ENCODE measurements around the gene IL31. TPM values are rescaled to one million over a fixed set of nuclear protein-coding genes. Genes with fewer than 3 reads are reported as not detected.
A peak's percentile ranks its signal among the peaks of the same experiment; 100 is the strongest.

IL31 gene
- total RNA-seq, 1 donor from 2014 or later, result not detected

GRCh38 chr12:122206976-122207375, 33.0 kb upstream of the IL31 start:
- Mint-ChIP-seq H3K4me3 (ENCODE audit: unreplicated experiment) (no peak overlapping the region), H3K36me3 (ENCODE audit: unreplicated experiment) (peaks cover 11% of the 10 kb centered on the region), H3K27ac (ENCODE audit: unreplicated experiment) (no peak overlapping the region), H3K4me1 (ENCODE audit: low read depth, unreplicated experiment) (peaks cover 2% of the 10 kb centered on the region), H3K27me3 (ENCODE audit: unreplicated experiment) (peaks cover 12% of the 10 kb centered on the region), H3K9me3 (ENCODE audit: unreplicated experiment) (peaks cover 8% of the 10 kb centered on the region)
- no peak for DNase-seq
- no peak for TF ChIP-seq CTCF (IDR thresholded peaks at IDR 0.05; ENCODE audit: partially characterized antibody, unreplicated experiment)

GRCh38 chr12:122206111-122206881, 32.3 kb upstream of the IL31 start:
- no peak for TF ChIP-seq CTCF (IDR thresholded peaks at IDR 0.05; ENCODE audit: partially characterized antibody, unreplicated experiment)
- Mint-ChIP-seq H3K4me3 (ENCODE audit: unreplicated experiment) (no peak overlapping the region), H3K9me3 (ENCODE audit: unreplicated experiment) (peaks cover 8% of the 10 kb centered on the region), H3K36me3 (ENCODE audit: unreplicated experiment) (peaks cover 11% of the 10 kb centered on the region), H3K27me3 (ENCODE audit: unreplicated experiment) (peaks cover 12% of the 10 kb centered on the region), H3K4me1 (ENCODE audit: low read depth, unreplicated experiment) (peaks cover 2% of the 10 kb centered on the region), H3K27ac (ENCODE audit: unreplicated experiment) (no peak overlapping the region)
- no peak for DNase-seq

- Mint-ChIP-seq H3K9me3 (ENCODE audit: unreplicated experiment) (peaks cover 8% of the 10 kb centered on the region), H3K36me3 (ENCODE audit: unreplicated experiment) (peaks cover 11% of the 10 kb centered on the region), H3K4me1 (ENCODE audit: low read depth, unreplicated experiment) (peaks cover 2% of the 10 kb centered on the region), H3K27ac (ENCODE audit: unreplicated experiment) (peak overlapping the region; percentile 71), H3K4me3 (ENCODE audit: unreplicated experiment) (peak overlapping the region; percentile 83), H3K27me3 (ENCODE audit: unreplicated experiment) (peaks cover 12% of the 10 kb centered on the region)
- no peak for TF ChIP-seq CTCF (IDR thresholded peaks at IDR 0.05; ENCODE audit: partially characterized antibody, unreplicated experiment)
- DNase-seq, result no peak
Observed at GRCh38 chr12:122205053-122205925, 31.3 kb upstream of the IL31 start.

- peak; percentile 54 for DNase-seq
- Mint-ChIP-seq H3K27me3 (ENCODE audit: unreplicated experiment) (peaks cover 12% of the 10 kb centered on the region), H3K4me1 (ENCODE audit: low read depth, unreplicated experiment) (peaks cover 2% of the 10 kb centered on the region), H3K27ac (ENCODE audit: unreplicated experiment) (no peak overlapping the region), H3K9me3 (ENCODE audit: unreplicated experiment) (peaks cover 9% of the 10 kb centered on the region), H3K36me3 (ENCODE audit: unreplicated experiment) (peaks cover 11% of the 10 kb centered on the region), H3K4me3 (ENCODE audit: unreplicated experiment) (peak overlapping the region; percentile 83)
- no peak for TF ChIP-seq CTCF (IDR thresholded peaks at IDR 0.05; ENCODE audit: partially characterized antibody, unreplicated experiment)
Observed at GRCh38 chr12:122204167-122205052, 30.4 kb upstream of the IL31 start.

Measured in glutamatergic neuron (in vitro differentiated cells).